Measurements from ENCODE around the gene ALAS1.

- TF ChIP-seq SUZ12 (IDR thresholded peaks at IDR 0.05) = no peak
- peak; percentile 81 for TF ChIP-seq PKNOX1 (IDR thresholded peaks at IDR 0.05)
- TF ChIP-seq SP1 (IDR thresholded peaks at IDR 0.05) = no peak
- no peak for TF ChIP-seq BHLHE40 (IDR thresholded peaks at IDR 0.05; ENCODE audit: borderline replicate concordance)
- no peak for TF ChIP-seq FOXK2 (IDR thresholded peaks at IDR 0.05)
- TF ChIP-seq NFRKB (IDR thresholded peaks at IDR 0.05) = no peak
- TF ChIP-seq ELF4 (IDR thresholded peaks at IDR 0.05) = no peak
- TF ChIP-seq FOXM1 (IDR thresholded peaks at IDR 0.05; ENCODE audit: borderline replicate concordance) = 0 out of 2 replicates have a peak, but pooled peaks have one; percentile 43
- TF ChIP-seq ARNT (IDR thresholded peaks at IDR 0.05) = no peak
- no peak for TF ChIP-seq CTBP1 (IDR thresholded peaks at IDR 0.05; ENCODE audit: borderline replicate concordance)
- TF ChIP-seq LEF1 (IDR thresholded peaks at IDR 0.05; ENCODE audit: borderline replicate concordance) = no peak
These were observed 47.6 kb downstream of the ALAS1 start, which contains the start of gene PPM1M for GRCh38 chr3:52245322-52246263.
